Medulla oblongata (tissue), 1 donor: ENCODE data around the gene EFNB2.
A peak's percentile ranks its signal among the peaks of the same experiment; 100 is the strongest.

Experiments
- DNase-seq: peaks from one replicate; pipeline ENCODE4 v3.0.0-alpha.2; 2015; ENCODE audit errors: extremely low spot score

EFNB2 gene

DNA sequence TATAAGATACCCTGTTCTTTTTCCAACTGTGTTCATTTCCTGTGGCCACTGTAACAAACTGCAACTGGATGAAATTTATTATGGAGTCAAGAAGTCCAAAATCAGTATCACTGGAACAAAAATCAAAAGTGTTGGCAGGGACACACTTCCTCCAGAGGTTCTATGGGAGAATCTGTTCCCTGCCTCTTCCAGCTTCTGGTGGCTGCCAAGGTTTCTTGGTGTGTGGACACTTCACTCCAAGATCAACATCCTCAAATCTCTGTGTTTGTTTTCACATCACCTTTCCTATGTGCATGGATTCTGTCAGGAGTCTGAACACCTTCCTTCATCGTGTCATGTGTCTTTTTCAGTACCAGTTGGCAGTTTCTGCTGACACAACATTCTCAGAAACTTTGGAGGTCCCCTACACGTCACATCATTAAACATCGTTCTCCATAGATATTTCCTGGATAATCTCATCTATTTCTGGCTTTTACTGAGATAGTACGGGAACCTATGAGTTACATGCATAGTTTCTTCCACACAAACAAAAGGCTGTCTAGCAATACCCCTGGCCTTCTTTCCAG, 15.2 kb upstream of the EFNB2 start:
- no peak for DNase-seq

DNA sequence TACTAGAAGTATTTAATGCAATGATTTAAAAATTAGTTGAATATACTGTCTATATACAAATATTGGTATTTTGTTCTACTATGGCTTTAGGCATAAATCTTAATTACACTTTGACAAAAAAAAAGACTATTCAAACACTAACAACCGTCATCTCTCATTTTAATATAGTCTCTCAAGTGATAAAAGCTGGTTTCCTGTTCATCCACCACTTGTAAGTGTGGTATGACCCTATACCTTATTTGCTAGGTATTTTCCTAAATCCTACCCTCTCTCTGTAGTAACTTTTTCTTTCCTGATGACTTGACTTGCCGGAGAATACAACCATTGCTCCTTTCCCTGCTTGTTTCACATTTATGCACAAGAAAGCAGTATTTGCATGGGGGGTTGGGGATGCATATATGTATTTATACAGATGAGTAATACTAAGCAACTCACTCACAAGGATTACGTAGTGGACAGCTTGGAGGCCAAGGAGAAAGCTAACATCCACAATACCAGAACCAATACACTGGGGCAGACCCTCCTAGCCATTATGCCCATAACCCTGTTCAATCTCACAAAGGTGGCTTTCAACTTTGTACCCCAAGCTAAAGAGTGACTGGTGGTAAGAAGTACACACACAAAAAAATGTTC, 12.7 kb upstream of the EFNB2 start:
- no peak for DNase-seq

DNA sequence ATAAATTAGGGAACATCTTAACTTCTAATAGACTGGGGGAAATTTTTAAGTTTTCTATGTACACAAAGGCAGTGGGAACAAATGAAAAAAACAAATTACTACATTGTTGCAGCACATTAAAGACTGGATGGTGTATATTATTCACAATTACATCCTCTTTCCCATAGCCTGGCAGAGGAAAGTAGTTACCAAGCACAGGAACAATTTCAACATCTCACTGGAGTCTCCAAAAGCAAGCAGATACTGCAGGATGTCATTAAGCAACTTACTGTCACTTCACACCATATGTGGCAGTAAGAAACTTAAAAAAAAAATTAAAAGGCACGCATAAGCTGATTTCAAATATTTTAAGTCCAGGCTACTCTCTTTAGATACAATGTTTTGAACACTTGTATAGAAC, 6.4 kb upstream of the EFNB2 start:
- no peak for DNase-seq

DNA sequence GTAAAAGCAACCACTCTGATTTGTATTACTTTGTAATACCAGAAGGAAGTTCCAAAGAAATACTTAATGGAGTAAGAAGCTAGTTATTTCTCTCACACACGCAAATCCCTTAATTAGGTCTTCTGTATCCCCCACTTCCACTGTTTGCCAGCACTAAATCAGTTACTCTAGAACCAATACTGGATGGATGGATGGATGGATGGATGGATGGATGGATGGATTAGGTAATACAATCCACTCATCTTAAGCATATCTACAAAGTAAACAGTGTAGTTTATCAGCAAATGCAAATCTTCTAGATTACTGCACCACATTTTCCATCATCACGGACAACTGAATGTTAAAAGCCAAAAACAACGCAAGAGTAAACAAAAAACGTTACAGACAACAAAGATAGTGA, 5.2 kb upstream of the EFNB2 start:
- no peak for DNase-seq

DNA sequence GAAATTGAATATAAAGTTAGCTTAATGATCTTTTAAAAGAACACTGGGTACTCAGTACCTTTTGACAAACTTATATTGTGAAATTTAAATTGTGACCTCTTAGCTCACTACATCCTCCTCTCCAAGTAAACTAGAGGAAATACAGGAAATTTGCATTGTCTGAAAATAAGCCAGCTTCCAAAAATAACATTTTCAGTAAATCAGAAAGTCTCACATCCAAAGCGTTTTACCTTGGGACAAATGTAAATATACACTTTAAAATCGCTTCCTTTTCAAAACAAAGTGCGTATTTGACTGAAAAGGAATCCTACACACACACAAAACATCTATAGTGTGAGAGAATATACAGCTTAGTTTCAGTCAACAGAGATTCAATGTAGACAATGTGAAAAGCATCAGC, 2.1 kb upstream of the EFNB2 start:
- no peak for DNase-seq

DNA sequence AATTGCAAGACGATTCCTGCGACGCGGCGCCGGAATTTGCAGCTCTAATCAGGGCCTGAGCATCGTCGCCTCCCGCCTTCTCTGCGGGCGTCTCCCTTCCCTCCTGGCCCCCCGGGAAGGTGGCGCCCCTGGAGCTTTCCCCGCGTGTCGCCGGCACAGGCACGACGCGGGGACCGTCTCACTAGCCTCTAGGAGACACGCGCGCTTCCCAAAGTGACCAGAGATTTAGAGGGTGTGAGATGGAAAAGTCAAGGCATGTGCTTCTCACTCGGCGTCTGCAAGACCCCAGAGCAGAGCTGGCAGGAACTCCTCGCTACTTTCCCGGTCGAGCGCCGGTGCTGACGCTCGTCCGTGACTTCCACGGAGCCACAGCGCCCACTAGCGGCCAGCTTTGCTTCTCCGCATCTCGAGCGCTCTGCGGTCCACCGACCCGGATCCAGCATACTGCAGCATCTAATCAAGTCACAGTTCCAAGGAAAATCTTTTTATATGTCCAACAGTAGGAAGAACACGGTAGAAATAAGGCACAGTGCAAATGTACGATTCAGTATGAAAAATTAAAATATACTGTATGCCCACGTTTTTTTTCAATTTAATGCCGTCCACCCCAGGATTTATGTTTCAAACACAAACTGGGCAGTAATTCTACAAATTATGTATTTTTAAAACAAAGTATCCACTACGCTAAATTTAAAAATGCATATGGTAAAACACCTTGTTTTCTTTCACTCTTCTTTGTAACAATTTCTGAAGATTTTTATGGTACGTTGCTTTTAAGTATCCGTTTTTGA, 977 bp upstream of the EFNB2 start:
- peak; percentile 93 for DNase-seq

DNA sequence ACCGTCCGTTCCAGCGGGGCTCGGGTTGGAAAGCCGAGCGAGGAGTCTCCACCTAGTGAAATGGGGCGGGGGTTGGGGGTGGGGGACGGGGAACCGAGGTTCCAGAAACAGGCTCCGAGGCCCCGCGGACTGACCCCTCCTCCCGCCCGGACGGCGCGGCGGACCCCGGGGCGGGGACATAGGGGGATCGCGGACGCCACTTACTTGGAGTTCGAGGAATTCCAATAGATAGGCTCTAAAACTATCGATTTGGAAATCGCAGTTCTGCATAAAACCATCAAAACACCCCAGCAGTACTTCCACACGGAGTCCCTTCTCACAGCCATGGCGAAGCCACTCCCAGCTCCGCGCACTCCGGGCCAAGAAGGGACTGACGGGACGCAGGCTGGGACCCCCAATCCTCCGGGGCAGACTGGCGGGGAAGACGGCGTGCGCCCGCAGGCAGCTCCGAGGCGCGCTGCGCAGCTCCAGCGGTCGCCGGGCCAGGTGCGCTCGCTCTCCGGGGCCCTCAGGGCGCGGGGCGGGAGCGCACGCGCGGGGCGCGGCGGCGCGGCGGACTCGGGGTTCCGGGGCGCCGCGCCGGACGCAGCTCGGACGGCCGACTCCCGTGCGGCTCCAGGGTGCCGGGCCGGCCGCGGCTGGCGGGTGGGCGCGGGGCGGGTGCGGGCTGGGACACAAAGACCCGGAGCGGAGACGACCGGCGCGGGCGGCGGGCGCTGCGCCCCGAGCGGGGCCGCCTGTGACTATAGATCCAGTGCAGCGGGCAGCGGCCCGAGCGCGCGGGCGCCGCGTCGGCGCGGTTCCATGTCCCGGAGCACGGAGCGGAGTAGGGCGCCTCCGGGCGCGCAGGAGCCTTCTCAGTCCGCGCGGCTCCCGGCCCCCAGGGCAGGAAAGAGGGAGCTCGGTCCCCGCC, 567 bp downstream of the EFNB2 start:
- no peak for DNase-seq

DNA sequence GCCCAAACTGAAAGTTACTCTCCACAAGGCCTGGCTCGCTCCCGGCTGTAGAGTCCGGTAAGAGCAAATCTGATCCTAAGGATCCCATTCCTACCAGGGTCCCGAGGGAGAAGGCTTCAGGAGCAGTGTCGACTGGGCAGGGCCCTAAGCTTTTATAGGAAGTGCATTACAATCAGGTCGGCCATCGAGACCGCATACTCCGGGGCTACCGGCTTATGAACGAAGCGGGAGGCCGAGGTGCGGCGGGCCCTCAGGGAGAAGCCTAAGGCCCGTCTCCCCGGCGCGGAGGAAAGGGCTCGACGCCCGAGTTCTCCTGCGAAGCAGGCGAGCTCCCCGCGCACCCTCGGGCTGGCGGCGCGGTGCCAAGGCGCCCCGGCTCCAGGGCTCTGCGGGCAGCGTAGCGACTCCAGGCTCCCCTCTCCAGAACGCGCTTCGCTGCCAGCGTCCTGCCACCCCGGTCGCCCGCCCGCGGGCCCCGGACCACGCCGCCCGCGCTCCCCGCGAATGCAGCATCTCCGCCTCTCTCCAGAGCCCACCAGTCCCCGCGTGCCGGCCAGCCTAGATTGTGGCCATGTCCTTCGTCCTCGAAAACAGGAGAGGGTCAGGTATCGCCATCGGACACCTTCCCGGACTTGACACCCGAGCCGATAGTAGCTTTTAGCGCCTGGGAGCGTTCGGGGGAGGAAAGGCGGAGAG, 1.4 kb downstream of the EFNB2 start:
- DNase-seq: peak; percentile 55

DNA sequence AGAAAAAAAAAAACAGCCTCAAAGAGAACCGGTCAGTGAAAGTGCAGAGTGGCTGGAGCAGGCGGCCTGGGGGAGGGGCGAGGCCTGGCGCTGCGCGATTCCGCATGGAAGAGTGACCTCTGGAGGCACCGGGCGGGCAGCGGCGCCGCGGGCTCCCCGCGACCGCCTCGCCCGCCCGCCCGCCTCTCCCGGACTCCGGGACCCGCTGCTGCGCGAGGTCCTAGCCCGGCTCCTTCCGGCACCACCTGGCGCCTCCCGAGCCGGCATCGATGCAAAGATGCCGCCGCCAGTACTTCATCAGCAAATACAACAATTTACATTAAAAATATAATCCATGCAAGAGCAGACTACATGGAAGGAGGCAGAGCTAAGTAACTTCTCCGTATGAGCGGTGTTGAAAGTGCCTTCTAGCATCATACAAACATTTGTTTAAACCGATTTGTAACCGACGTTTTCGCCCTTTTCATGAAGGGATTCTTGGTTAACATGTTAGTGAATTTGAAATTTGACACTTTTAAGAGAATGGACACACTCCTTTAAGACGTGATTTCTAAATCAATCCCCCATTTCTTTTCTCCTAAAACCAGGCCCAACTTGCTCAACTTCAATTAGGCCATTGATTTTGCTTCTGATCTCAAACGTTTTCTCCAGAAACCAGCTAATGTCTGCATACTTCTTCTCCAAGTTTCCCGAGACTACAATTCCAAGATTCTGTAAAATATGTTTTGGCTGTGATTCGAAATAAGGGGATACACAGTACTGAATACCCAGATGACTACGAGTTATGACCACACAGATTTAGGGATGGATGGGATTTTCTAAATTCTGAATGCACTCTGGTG, 2.1 kb downstream of the EFNB2 start:
- peak; percentile 87 for DNase-seq

DNA sequence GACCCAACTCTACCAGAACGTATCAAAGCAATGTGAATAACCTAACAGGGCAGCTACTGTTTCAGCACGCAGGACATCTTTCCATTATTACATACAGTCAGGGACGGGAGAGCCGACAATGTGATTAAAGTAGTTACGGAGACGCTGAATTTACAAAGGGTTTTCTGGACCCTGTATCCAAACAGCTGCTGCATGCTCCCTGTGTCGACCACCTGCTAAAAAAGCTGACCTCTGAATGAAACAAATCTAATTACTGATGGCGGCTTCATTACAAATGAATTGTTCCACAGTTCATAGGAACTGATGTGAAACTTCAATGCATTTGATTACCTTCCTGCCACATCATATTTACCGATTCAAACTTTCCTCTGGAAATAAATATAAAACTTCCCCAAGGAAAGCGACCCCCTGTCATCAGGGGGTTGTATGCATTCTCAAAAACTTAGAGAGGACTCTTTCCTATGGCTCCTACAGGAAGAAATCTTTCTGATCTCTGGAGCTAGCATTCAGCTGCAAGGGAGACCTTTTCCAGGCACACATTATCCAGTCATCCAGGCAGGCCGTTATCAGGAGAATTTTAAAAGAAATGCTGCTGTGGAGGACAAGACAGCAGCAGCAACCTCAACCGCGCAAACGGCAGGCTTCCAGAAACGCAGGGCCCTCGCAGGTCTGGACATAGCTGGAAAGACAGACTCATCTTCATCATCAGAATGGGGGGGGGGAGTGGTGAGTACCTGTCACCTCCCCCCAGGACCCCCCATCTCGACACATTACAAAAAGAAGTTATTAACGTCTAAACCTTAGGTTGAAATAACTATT, 3.1 kb downstream of the EFNB2 start:
- no peak for DNase-seq

DNA sequence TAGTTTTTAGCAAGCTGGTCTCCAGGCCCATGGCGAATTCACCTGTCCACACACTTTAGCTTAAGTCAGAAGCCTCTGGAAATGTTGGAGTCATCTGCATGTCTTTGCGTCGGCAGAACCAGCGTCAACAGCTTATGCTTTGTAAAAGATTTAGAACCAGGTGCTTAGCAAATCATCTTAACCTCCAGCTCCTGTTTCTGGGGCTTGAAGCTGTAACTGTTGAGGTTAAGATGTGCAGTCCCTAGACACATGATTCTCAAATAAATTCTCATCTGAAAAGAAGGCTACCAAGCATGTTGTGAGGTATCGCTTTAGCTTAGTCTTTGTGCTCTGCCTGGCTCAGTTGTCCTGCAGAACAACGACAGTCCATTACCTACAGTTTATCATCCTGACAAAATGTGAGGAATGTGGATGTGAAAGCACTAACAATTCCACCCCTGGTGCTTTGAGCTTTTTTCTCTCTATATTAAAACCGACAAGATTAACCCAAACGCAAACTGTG, 4.4 kb downstream of the EFNB2 start:
- DNase-seq: no peak

DNA sequence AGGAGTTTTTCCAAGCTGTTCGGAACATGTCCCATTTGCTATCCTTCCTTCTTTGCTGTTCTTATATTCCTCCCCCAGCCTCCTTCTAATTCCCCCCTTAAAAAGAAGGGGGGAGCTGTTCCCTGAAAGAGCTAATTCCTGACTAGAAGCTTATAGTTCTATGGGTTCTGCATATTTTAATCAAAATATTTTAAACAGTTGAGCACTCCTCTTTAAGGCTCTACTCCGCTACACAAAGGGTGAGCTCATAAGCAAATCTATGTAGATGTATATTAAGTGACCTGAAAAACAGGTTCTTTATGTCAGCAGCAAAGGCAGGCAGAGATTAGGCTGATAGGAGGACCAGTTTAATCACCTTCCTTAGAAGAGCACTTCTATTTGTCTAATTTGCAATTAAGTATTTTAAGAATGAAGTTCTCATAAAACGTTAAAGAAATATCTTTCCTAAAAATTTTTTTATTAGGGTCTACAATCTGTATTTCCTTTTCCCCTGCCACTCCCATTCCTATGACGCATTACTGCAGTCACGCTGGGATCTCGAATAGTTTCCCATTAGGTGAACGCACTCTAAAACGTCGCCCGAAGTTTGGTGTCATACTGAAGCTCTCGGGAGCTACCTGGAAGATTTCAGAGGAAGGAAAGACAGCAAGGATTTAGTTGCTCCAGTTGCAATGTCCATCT, 5.2 kb downstream of the EFNB2 start:
- no peak for DNase-seq

DNA sequence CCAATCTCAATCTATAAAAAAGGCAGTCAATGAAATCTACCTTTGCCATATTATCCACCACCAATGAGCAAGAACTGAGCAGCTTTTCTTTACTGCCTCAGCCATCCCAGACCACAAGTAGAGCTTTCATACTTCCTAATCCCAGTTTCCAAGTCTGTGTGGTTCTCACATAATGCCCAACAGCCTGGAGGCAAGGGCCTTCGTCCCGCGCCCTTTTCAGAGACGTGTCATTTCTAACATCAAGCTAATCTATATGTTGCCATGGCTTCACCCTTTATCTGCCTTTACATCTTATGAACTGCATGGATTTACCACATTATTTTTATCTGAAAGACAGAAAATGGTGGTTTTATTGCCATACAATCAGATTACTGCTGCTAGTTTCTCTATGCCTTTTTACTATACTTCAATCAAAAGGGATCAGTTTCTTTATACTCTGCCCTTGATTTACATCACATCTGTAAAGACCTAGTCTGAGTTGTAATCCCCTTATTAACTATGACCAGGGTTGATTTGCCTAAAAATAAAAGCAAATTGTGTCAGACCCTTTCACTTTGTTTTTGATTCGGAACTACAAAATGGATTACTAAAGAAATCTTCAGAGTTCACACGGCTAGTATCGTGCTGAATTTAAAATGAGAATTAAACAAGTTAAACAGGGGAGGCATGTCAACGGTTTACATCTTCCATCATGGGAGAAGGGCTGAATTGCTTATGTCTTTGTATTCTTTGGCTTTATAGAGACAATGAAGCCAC, 5.9 kb downstream of the EFNB2 start:
- no peak for DNase-seq

DNA sequence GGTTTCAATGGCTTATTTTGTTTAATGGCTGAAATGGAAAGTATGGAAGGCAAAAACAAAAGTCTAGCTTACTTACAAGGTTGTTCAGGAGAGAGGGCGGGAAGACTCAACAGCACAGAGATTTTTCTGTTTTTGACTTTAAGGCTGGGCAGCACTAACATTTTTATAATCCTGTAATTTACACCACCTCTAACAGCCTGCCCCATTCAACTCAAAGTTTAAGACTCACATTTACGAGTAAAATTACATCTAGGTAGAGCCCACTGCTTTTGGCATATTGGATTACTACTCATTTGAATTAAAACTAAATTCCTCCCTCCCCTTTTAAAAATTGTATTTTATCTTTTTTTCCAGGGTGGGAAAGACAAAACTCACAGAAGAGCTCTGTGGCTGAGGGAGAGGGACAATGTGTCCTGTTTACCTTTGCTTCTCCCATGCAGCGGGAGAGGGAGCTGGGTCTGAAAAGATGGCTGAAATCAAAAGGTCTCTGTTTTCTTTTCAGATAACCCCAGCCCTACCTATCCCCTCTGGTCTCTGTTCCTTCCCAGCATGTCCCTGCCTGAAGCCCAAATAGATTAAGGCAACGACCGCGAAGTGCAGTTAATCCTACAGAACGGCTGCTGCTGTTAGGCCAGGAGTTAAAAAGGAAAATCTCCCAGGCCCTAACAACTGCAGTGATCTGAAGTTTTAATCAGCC, 6.6 kb downstream of the EFNB2 start:
- DNase-seq: no peak

DNA sequence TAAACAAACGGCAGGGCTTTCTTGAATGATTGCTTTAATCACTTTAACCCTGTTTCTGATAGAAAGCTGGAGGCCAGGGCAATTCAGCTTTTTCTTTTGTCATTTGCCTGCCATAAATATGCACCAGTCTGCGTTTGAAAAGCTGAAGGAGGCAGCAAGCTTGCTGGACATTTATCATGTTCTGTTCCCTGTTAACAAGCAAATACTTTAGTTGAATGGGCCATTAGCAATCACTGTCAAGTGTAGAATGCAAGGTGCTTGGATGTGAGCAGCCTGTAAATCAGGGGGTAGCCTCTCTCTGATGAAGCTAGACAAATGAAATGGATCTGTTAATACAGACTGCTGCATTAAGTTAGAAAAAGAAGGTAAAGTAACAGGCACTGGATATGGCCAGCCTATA, 7.6 kb downstream of the EFNB2 start:
- DNase-seq: no peak

DNA sequence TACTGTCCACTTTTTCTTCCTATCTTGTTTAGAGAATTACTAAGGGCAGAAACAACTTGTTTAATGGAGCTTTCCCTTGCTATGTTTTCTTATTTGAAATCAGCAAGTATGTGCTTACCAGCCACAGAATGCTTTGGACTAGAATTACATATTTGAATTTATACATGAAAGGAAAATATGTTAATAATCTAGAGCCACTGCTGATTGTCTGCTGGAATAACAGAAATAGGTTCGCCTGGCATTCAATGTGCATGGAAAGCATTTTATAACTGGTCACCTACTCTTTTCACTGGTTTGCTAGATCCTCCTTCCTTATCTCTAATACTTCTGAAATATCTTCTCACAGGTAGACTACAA, 8.0 kb downstream of the EFNB2 start:
- DNase-seq: no peak

DNA sequence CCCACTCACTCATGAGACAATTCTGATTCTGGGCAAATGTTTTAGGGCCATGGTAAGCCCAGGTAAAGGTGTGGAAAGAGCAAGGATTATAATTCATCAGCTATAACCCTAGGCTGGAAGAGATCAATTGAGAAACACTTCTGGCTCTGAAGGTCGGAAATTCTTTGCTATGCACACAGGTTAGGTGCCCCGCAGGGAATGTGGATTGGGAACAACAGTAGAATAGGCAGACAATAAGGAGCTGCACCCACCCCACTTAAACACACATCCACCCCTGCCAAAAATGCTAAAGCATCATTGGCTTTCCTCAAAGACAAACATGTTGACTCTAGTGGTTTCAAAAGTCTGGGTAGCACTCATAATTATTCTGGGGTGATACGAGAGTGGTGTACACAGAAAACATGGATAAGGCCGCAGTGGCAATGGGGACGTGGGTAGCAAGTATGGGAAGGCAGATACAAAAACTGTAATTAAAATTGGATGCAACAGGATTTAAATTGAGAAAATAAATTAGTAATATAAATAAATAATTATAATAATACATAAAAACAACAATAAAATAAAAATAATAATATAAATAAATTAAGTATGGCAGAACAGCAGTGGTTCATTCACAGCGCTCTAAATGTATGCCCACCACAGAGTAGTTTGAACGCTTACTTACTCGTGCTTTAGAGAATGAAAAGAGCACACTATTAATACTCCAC, 8.6 kb downstream of the EFNB2 start:
- DNase-seq: no peak
